ENCODE data around the gene OSBPL1A. TPM values are rescaled to one million over a fixed set of nuclear protein-coding genes. Genes with fewer than 3 reads are reported as not detected.
A peak's percentile ranks its signal among the peaks of the same experiment; 100 is the strongest.

Gene OSBPL1A
- total RNA-seq, 1 donor from 2014 or later, result 82.8 TPM

DNA sequence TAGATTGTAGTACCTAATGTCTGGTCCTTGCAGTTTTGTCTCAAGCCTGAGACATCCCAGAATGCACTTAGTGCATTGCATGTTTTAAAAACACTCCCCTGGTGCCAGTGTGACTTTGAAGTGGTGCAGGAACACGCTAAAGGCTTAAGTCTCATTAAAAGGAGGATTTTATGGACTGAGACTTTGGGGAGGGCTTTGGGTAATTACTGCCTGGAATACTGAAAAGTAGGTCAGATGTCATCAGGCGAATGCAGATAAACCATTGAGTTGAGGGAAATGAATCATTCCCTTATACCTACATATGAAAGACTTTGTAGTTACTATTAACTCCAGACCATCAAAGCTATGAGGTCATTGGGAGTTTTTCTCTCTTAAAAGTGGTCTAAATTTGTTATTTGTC lies 3.0 kb upstream of the OSBPL1A start:
- TF ChIP-seq, protein P1, sequence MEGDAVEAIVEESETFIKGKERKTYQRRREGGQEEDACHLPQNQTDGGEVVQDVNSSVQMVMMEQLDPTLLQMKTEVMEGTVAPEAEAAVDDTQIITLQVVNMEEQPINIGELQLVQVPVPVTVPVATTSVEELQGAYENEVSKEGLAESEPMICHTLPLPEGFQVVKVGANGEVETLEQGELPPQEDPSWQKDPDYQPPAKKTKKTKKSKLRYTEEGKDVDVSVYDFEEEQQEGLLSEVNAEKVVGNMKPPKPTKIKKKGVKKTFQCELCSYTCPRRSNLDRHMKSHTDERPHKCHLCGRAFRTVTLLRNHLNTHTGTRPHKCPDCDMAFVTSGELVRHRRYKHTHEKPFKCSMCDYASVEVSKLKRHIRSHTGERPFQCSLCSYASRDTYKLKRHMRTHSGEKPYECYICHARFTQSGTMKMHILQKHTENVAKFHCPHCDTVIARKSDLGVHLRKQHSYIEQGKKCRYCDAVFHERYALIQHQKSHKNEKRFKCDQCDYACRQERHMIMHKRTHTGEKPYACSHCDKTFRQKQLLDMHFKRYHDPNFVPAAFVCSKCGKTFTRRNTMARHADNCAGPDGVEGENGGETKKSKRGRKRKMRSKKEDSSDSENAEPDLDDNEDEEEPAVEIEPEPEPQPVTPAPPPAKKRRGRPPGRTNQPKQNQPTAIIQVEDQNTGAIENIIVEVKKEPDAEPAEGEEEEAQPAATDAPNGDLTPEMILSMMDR (IDR thresholded peaks at IDR 0.05; ENCODE audit: borderline replicate concordance), result no peak
- DNase-seq, result no peak
- Histone ChIP-seq H3K4me3 (no peak overlapping the region), H3K27me3 (ENCODE audit: low read depth) (peaks cover 7% of the 10 kb centered on the region), H3K36me3 (no peaks in the 10 kb centered on the region), H3K4me1 (peaks cover 22% of the 10 kb centered on the region), H3K9me3 (replicated peaks) (no peaks in the 10 kb centered on the region), H3K27ac (replicated peaks) (no peak overlapping the region)
- intact Hi-C loops (cut with micrococcal nuclease), result no loop called here

GRCh38 chr18:24398540-24398939 lies 916 bp upstream of the OSBPL1A start:
- Histone ChIP-seq H3K27ac (replicated peaks) (peak overlapping the region; percentile 87), H3K4me1 (peaks cover 22% of the 10 kb centered on the region), H3K9me3 (replicated peaks) (no peaks in the 10 kb centered on the region), H3K36me3 (no peaks in the 10 kb centered on the region), H3K4me3 (peak overlapping the region; percentile 74), H3K27me3 (ENCODE audit: low read depth) (no peaks in the 10 kb centered on the region)
- TF ChIP-seq, protein P1 (IDR thresholded peaks at IDR 0.05; ENCODE audit: borderline replicate concordance), result no peak
- intact Hi-C loops (cut with micrococcal nuclease), result no loop called here
- DNase-seq, result no peak

GRCh38 chr18:24397131-24397693 lies 412 bp downstream of the OSBPL1A start:
- no peak for DNase-seq
- intact Hi-C loops (cut with micrococcal nuclease), result no loop called here

DNA sequence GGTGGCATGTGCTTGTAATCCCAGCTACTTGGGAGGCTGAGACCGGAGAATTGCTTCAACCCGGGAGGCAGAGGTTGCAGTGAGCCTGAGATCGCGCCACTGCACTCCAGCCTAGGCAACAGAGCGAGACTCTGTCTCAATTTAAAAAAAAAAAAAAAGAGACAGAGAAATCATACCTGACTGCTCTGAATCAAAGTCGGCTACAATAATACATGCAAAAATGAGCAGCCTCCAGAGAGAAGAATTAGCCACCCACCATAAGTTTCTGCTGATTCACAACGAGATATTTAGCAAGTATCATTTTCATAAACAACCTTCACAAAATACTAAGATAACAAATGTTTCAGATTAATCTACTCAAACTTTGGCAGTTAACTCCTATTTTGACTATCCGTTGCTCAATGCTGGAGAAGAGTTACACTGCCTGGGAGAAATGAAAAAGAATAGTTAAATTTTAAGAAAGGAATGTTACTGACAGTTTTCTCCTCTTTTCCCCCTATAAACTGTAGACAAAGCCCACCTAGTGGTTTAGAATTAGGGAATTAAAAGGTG lies 1.5 kb downstream of the OSBPL1A start:
- Histone ChIP-seq H3K4me3 (no peak overlapping the region), H3K9me3 (replicated peaks) (no peaks in the 10 kb centered on the region), H3K4me1 (peaks cover 22% of the 10 kb centered on the region), H3K36me3 (no peaks in the 10 kb centered on the region), H3K27me3 (ENCODE audit: low read depth) (no peaks in the 10 kb centered on the region), H3K27ac (replicated peaks) (no peak overlapping the region)
- intact Hi-C loops (cut with micrococcal nuclease), result no loop called here
- DNase-seq, result no peak
- TF ChIP-seq, protein P1 (IDR thresholded peaks at IDR 0.05; ENCODE audit: borderline replicate concordance), result no peak

More at GRCh38 chr18:24397131-24397693, 412 bp downstream of the OSBPL1A start:
- H3K4me1 ChIP-seq, result peaks cover 22% of the 10 kb centered on the region
- TF ChIP-seq, protein P1 (IDR thresholded peaks at IDR 0.05; ENCODE audit: borderline replicate concordance), result no peak
- peak overlapping the region; percentile 87 for H3K27ac ChIP-seq (replicated peaks)
- no peaks in the 10 kb centered on the region for H3K36me3 ChIP-seq
- no peaks in the 10 kb centered on the region for H3K27me3 ChIP-seq (ENCODE audit: low read depth)
- peak overlapping the region; percentile 74 for H3K4me3 ChIP-seq
- no peaks in the 10 kb centered on the region for H3K9me3 ChIP-seq (replicated peaks)

DNA sequence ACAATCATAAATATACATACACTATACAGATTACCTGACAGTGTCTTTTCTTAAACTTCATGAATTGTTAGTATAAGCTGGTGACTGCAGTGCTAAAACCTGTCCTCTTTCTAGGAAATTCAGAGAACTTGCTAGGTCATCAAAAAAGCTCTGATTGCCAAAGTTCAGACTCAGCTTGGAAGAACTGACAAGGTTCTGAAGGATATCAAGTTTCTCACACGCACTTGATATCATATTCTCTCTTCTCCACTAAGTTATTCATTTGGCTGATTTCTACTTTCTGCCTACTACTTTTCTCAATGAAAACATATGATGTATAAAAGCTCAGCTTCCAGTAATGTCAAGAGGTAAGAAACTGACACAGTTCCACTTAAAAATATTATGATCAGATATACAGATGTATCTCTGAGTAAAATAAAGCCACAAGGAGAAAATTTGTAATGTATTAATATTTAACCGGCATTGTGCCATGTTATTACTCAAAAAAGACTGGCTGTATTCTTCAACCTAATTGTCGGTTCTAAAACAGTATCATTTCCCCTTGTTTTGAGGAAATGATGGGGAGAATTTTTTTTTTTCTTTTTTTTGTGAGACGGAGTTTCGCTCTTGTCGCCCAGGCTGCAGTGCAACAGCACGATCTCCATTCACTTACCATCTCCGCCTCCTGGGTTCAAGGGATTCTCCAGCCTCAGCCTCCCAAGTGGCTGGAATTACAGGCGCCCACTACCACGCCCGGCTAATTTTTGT lies 2.4 kb downstream of the OSBPL1A start:
- H3K27me3 ChIP-seq (ENCODE audit: low read depth), result no peaks in the 10 kb centered on the region
- H3K36me3 ChIP-seq, result no peaks in the 10 kb centered on the region
- no peak for DNase-seq
- no peaks in the 10 kb centered on the region for H3K9me3 ChIP-seq (replicated peaks)
- no peak overlapping the region for H3K4me3 ChIP-seq
- peaks cover 22% of the 10 kb centered on the region for H3K4me1 ChIP-seq
- TF ChIP-seq, protein P1 (IDR thresholded peaks at IDR 0.05; ENCODE audit: borderline replicate concordance), result no peak
- H3K27ac ChIP-seq (replicated peaks), result no peak overlapping the region
- intact Hi-C loops (cut with micrococcal nuclease), result no loop called here
